Activated CD4-positive, alpha-beta memory T cell treated with anti-CD3 and anti-CD28 coated beads for 36 hours (primary cell): ENCODE data around the gene SPATS2L. TPM values are rescaled to one million over a fixed set of nuclear protein-coding genes. Genes with fewer than 3 reads are reported as not detected.

ENCODE experiments used
- CTCF ChIA-PET: fragments of 350-600 bp; sonication (Branson Sonifier 250); formaldehyde crosslinking; loops from one replicate; lab custom pipeline; 2021; ENCODE audit warnings: antibody characterized with exemption, inconsistent platforms; lab: Charles Lee
- POLR2A ChIA-PET: fragments of 350-600 bp; sonication (Branson Sonifier 250); formaldehyde crosslinking; loops from one replicate; lab custom pipeline; 2021; ENCODE audit warnings: antibody characterized with exemption; lab: Charles Lee
- DNase-seq: peaks from one replicate; pipeline ENCODE4 v3.0.0-alpha.2; 2020
- H3K27ac Mint-ChIP-seq: one replicate; pipeline ENCODE4 v1.8.0; 2021; ENCODE audit warnings: mixed read lengths
- H3K27me3 Mint-ChIP-seq: one replicate; pipeline ENCODE4 v1.8.0; 2021; ENCODE audit warnings: mixed read lengths
- H3K36me3 Mint-ChIP-seq: one replicate; pipeline ENCODE4 v1.8.0; 2021; ENCODE audit warnings: mixed read lengths
- H3K4me1 Mint-ChIP-seq: one replicate; pipeline ENCODE4 v1.8.0; 2021; ENCODE audit warnings: low read depth, mixed read lengths
- H3K4me3 Mint-ChIP-seq: one replicate; pipeline ENCODE4 v1.8.0; 2021; ENCODE audit warnings: mild to moderate bottlenecking, mixed read lengths
- H3K9me3 Mint-ChIP-seq: one replicate; pipeline ENCODE4 v1.8.0; 2021; ENCODE audit warnings: mixed read lengths
- intact Hi-C: fragments of 100-400 bp; cut with micrococcal nuclease; formaldehyde crosslinking; loops from one replicate; pipeline ENCODE4 v1.15.1; 2023
- total RNA-seq, 2 experiments: library from RNA; stranded (reverse); gene quantifications; one replicate each; pipeline ENCODE4 v1.2.3, GENCODE V29; 2021

SPATS2L gene
- total RNA-seq, 2 experiments from 2014 or later, result 25.4 to 28.8 TPM

GRCh38 chr2:200376513-200377354, 70.2 kb downstream of the SPATS2L start:
- no peak overlapping the region for H3K27ac Mint-ChIP-seq
- intact Hi-C loops, result no loop called here

GRCh38 chr2:200377355-200378336, 71.2 kb downstream of the SPATS2L start:
- H3K36me3 Mint-ChIP-seq, result no peaks in the 10 kb centered on the region
- H3K9me3 Mint-ChIP-seq, result no peaks in the 10 kb centered on the region
- H3K4me1 Mint-ChIP-seq, result peaks cover 48% of the 10 kb centered on the region
- intact Hi-C loops, result no loop called here
- no peak for DNase-seq
- H3K27ac Mint-ChIP-seq, result no peak overlapping the region
- ChIA-PET POLR2A (no interaction called here), CTCF (no interaction called here)
- H3K27me3 Mint-ChIP-seq, result no peaks in the 10 kb centered on the region
- no peak overlapping the region for H3K4me3 Mint-ChIP-seq

More at GRCh38 chr2:200376513-200377354, 70.2 kb downstream of the SPATS2L start:
- DNase-seq, result peak; percentile 22
- Mint-ChIP-seq H3K36me3 (no peaks in the 10 kb centered on the region), H3K4me3 (no peak overlapping the region), H3K27me3 (no peaks in the 10 kb centered on the region), H3K9me3 (no peaks in the 10 kb centered on the region), H3K4me1 (peaks cover 49% of the 10 kb centered on the region)
- ChIA-PET CTCF (interaction anchor here (0.6 to 1.0 kb wide), 3 partner anchors 8 to 78 kb away, joined by 3 read pairs; no protein-coding TSS in a partner anchor), POLR2A (no interaction called here)

DNA sequence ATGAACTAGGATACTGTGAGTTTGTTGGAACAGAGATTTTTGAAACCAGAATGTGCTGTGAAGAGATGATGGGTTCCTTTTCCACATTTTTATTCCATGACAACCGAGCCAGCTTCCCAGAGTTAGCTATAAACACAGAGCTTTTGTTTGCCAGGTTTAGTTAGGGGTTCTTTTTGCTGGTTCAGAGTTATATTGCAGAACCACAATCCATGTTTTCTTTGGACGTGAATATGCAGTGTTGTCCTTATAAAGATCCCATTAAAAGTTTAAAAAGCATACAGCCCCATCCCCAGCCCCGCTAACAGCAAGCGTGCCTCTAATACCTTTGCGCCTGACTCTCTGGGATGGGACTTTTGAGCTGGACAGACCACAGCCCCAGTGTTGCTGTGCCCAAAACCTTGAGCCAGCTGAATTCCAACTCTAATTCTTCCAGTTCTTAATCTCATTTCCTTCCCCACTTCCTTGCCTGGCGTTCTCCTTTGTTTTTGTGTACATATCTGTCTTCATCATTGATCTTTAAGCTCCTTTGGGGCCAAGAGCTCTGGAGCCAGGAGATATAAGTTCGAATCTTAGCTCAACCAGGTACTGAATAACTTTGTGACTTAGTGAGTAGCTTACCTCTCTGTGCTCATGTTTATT, 72.3 kb downstream of the SPATS2L start:
- no peaks in the 10 kb centered on the region for H3K27me3 Mint-ChIP-seq
- peaks cover 50% of the 10 kb centered on the region for H3K4me1 Mint-ChIP-seq
- DNase-seq, result no peak
- no peaks in the 10 kb centered on the region for H3K9me3 Mint-ChIP-seq
- intact Hi-C loops, result no loop called here
- ChIA-PET POLR2A (no interaction called here), CTCF (no interaction called here)
- H3K27ac Mint-ChIP-seq, result no peak overlapping the region
- H3K36me3 Mint-ChIP-seq, result no peaks in the 10 kb centered on the region
- no peak overlapping the region for H3K4me3 Mint-ChIP-seq

DNA sequence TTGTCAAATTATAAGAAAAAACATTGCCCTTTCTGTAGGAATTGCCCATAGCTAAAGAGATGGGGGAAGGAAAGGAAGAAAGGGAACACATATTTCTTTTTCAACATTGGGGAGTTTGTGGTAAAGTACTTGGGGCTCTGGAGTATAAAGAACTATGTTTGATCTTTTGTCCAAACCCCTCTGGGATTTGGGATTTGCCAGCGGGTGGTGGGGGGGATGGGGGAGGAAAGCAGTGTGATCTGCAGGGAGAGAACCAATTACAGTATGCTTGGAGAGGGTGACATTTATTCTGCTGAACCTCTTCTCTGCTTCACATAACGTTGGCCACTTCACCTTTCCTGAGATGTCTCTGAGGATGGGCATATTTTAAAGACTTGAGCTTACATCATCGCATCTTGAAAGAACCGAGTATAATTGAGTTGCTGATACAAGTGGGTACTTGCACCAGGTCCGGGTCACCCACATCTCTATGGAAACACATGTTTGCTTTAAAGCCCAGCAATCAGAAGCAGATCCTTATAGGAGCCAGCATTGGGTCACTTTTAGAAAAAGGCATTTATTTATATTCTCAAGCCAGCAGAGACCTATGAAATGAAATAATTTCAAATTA, 73.1 kb downstream of the SPATS2L start:
- no peak for DNase-seq
- Mint-ChIP-seq H3K27me3 (no peaks in the 10 kb centered on the region), H3K4me3 (no peak overlapping the region), H3K36me3 (no peaks in the 10 kb centered on the region), H3K9me3 (no peaks in the 10 kb centered on the region), H3K27ac (no peak overlapping the region), H3K4me1 (peaks cover 42% of the 10 kb centered on the region)
- CTCF ChIA-PET, result no interaction called here
- POLR2A ChIA-PET, result no interaction called here
- intact Hi-C loops, result no loop called here

GRCh38 chr2:200380091-200380561, 73.6 kb downstream of the SPATS2L start:
- intact Hi-C loops, result no loop called here
- H3K4me1 Mint-ChIP-seq, result peaks cover 38% of the 10 kb centered on the region
- ChIA-PET POLR2A (no interaction called here), CTCF (no interaction called here)
- no peak overlapping the region for H3K4me3 Mint-ChIP-seq
- H3K9me3 Mint-ChIP-seq, result no peaks in the 10 kb centered on the region
- no peak for DNase-seq
- H3K36me3 Mint-ChIP-seq, result no peaks in the 10 kb centered on the region
- peak overlapping the region; percentile 20 for H3K27ac Mint-ChIP-seq
- no peaks in the 10 kb centered on the region for H3K27me3 Mint-ChIP-seq

- Mint-ChIP-seq H3K4me1 (peaks cover 29% of the 10 kb centered on the region), H3K4me3 (no peak overlapping the region), H3K27ac (no peak overlapping the region), H3K36me3 (no peaks in the 10 kb centered on the region), H3K9me3 (no peaks in the 10 kb centered on the region), H3K27me3 (no peaks in the 10 kb centered on the region)
- ChIA-PET CTCF (no interaction called here), POLR2A (no interaction called here)
- no peak for DNase-seq
- intact Hi-C loops, result no loop called here
These were observed 74.5 kb downstream of the SPATS2L start for GRCh38 chr2:200380833-200381542.

- intact Hi-C loops, result loop anchor here (1.0 kb wide), 1 partner anchor 9 kb away; no protein-coding TSS in a partner anchor
- H3K9me3 Mint-ChIP-seq, result no peaks in the 10 kb centered on the region
- CTCF ChIA-PET, result no interaction called here
- no peaks in the 10 kb centered on the region for H3K36me3 Mint-ChIP-seq
- H3K4me1 Mint-ChIP-seq, result peaks cover 19% of the 10 kb centered on the region
- no peak for DNase-seq
- H3K27me3 Mint-ChIP-seq, result no peaks in the 10 kb centered on the region
- POLR2A ChIA-PET, result interaction anchor here (0.7 kb wide), 1 partner anchor 23 kb away, joined by 3 read pairs; no protein-coding TSS in a partner anchor
- H3K27ac Mint-ChIP-seq, result no peak overlapping the region
- H3K4me3 Mint-ChIP-seq, result no peak overlapping the region
These were observed 76.4 kb downstream of the SPATS2L start for GRCh38 chr2:200382874-200383273.

DNA sequence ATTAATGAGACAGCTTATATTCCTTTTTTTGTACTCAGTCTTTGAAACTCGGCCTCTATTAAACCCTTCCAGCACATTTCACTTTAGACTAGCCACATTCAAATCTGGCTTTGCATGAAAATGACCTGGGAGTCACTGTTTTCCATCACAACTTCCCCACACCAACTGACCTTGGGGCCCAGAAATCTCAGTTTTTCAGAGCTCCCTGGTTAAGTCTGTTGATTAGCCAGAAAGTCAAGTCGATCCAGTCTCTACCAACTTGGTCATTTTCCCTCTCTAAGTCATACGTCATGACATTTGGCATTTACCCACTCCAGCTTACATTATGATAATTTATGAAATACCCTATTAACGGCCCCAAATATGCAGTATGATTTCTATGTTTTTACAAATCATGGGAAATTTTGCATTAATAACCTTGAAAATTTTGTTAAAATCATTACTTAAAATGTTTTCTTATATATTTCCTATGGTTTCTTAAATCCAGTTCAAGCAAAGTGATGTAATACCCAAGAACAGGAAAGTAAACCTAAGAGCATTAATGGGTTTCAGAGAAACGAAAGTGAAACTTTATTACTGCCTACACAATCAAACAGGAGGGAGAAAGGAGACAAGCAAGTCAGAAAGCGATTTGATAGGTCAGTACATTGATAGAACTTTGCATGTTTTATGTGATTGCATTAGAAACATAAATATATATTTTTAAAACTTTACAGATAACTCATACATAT, 77.1 kb downstream of the SPATS2L start:
- H3K4me1 Mint-ChIP-seq, result peaks cover 19% of the 10 kb centered on the region

DNA sequence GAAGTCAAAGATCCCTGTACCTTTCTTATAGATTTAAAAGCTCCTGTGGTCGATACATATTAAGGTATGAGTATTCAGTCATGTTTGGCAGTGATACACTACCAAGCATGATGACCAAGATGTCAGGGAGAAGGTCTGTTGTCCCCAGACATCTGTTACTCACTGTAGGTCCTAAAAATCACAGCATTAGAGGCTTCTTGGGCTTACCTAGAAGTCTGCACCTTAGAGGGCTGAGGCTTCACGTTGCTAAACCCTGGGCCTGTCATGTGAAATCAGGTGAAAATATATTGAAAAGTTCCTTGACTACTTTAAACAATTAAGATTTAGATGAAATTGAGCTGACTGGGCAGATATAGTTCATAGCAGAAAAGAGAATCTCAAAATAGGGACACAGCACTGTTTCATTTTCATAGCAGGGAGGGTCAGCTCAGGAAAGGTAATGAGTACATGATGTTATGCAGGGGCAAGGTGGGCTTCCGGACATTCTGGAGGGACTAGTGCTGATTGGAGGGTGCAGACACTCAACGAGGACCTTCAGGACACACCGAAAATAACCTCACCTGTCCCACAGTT, 78.7 kb downstream of the SPATS2L start:
- ChIA-PET POLR2A (no interaction called here), CTCF (interaction anchor here (0.6 to 1.3 kb wide), 3 partner anchors 9 to 31 kb away, joined by 3 read pairs; no protein-coding TSS in a partner anchor)
- no peak overlapping the region for H3K27ac Mint-ChIP-seq
- H3K36me3 Mint-ChIP-seq, result peaks cover 2% of the 10 kb centered on the region
- no peak for DNase-seq
- intact Hi-C loops, result no loop called here
- H3K4me1 Mint-ChIP-seq, result peaks cover 16% of the 10 kb centered on the region
- no peak overlapping the region for H3K4me3 Mint-ChIP-seq
- no peaks in the 10 kb centered on the region for H3K9me3 Mint-ChIP-seq
- H3K27me3 Mint-ChIP-seq, result no peaks in the 10 kb centered on the region

More for the DNA sequence above, 77.1 kb downstream of the SPATS2L start:
- intact Hi-C loops, result loop anchor here (1.0 kb wide), 1 partner anchor 9 kb away; no protein-coding TSS in a partner anchor
- no peaks in the 10 kb centered on the region for H3K9me3 Mint-ChIP-seq
- ChIA-PET CTCF (no interaction called here), POLR2A (interaction anchor here (0.7 kb wide), 1 partner anchor 22 kb away, joined by 3 read pairs; no protein-coding TSS in a partner anchor)
- no peaks in the 10 kb centered on the region for H3K27me3 Mint-ChIP-seq
- peak overlapping the region; percentile 18 for H3K27ac Mint-ChIP-seq
- H3K36me3 Mint-ChIP-seq, result no peaks in the 10 kb centered on the region
- no peak for DNase-seq
- H3K4me3 Mint-ChIP-seq, result no peak overlapping the region

GRCh38 chr2:200393191-200393590, 86.7 kb downstream of the SPATS2L start:
- ChIA-PET CTCF (no interaction called here), POLR2A (no interaction called here)
- H3K27me3 Mint-ChIP-seq, result no peaks in the 10 kb centered on the region
- H3K27ac Mint-ChIP-seq, result no peak overlapping the region
- no peak overlapping the region for H3K4me3 Mint-ChIP-seq
- DNase-seq, result no peak
- intact Hi-C loops, result no loop called here
- peaks cover 8% of the 10 kb centered on the region for H3K36me3 Mint-ChIP-seq
- H3K9me3 Mint-ChIP-seq, result no peaks in the 10 kb centered on the region
- H3K4me1 Mint-ChIP-seq, result no peaks in the 10 kb centered on the region
